Activated naive CD4-positive, alpha-beta T cell treated with anti-CD3 and anti-CD28 coated beads, Interleukin-2, amount 50 U/mL, for 24 hours (primary cell): ENCODE results near the gene CPXM1.
"Not testable (repeated sequence)": the region's sequence is repeated elsewhere in the genome, so short reads cannot be mapped to it uniquely, and the experiment has no call there.

Source experiments
- H3K27ac Mint-ChIP-seq: one replicate; pipeline ENCODE4 v1.8.0; 2021; ENCODE audit warnings: mild to moderate bottlenecking, mixed read lengths
- H3K27me3 Mint-ChIP-seq: one replicate; pipeline ENCODE4 v1.8.0; 2021; ENCODE audit warnings: mixed read lengths
- H3K36me3 Mint-ChIP-seq: one replicate; pipeline ENCODE4 v1.8.0; 2021; ENCODE audit warnings: mixed read lengths
- H3K4me1 Mint-ChIP-seq: one replicate; pipeline ENCODE4 v1.8.0; 2021; ENCODE audit warnings: mixed read lengths
- H3K4me3 Mint-ChIP-seq: one replicate; pipeline ENCODE4 v1.8.0; 2021; ENCODE audit warnings: mild to moderate bottlenecking, mixed read lengths
- H3K9me3 Mint-ChIP-seq: one replicate; pipeline ENCODE4 v1.8.0; 2021; ENCODE audit warnings: mixed read lengths

The CPXM1 gene

GRCh38 chr20:2814587-2815051, 14.2 kb upstream of the CPXM1 start, which contains the start of gene C20orf141:
TSS of gene C20orf141 (plus strand) at chr20:2814987. CDS start at chr20:2815185, 198 bp downstream.
- peak within 1 kb of the TSS; percentile 41 for H3K27ac Mint-ChIP-seq
- H3K4me3 Mint-ChIP-seq, result no peak within 1 kb of the TSS
- H3K4me1 Mint-ChIP-seq, result no peaks in the 10 kb centered on the region
- H3K9me3 Mint-ChIP-seq, result peaks cover 9% of the 10 kb centered on the region
- H3K36me3 Mint-ChIP-seq, result no peaks in the 10 kb centered on the region
- H3K27me3 Mint-ChIP-seq, result peaks cover 16% of the 10 kb centered on the region

GRCh38 chr20:2814076-2814475, 13.6 kb upstream of the CPXM1 start:
- Mint-ChIP-seq H3K4me1 (no peaks in the 10 kb centered on the region), H3K4me3 (no peak overlapping the region), H3K27me3 (peaks cover 17% of the 10 kb centered on the region), H3K36me3 (no peaks in the 10 kb centered on the region), H3K27ac (no peak overlapping the region), H3K9me3 (peaks cover 9% of the 10 kb centered on the region)

- H3K27me3 Mint-ChIP-seq, result peaks cover 20% of the 10 kb centered on the region
- H3K9me3 Mint-ChIP-seq, result peaks cover 9% of the 10 kb centered on the region
- no peak overlapping the region for H3K4me3 Mint-ChIP-seq
- H3K27ac Mint-ChIP-seq, result no peak overlapping the region
- no peaks in the 10 kb centered on the region for H3K36me3 Mint-ChIP-seq
- H3K4me1 Mint-ChIP-seq, result no peaks in the 10 kb centered on the region
Measured at GRCh38 chr20:2812189-2812588, 11.8 kb upstream of the CPXM1 start.

- H3K4me3 Mint-ChIP-seq, result no peak overlapping the region
- no peaks in the 10 kb centered on the region for H3K36me3 Mint-ChIP-seq
- no peak overlapping the region for H3K27ac Mint-ChIP-seq
- H3K9me3 Mint-ChIP-seq, result peaks cover 9% of the 10 kb centered on the region
- peaks cover 30% of the 10 kb centered on the region for H3K27me3 Mint-ChIP-seq
- no peaks in the 10 kb centered on the region for H3K4me1 Mint-ChIP-seq
Measured at GRCh38 chr20:2809690-2810089, 9.3 kb upstream of the CPXM1 start.

GRCh38 chr20:2807929-2808328, 7.5 kb upstream of the CPXM1 start:
- not testable (repeated sequence) for H3K36me3 Mint-ChIP-seq, H3K27ac Mint-ChIP-seq, H3K9me3 Mint-ChIP-seq, H3K4me1 Mint-ChIP-seq, H3K4me3 Mint-ChIP-seq
- peaks cover 37% of the 10 kb centered on the region for H3K27me3 Mint-ChIP-seq

GRCh38 chr20:2807019-2807418, 6.6 kb upstream of the CPXM1 start:
- Mint-ChIP-seq H3K4me3 (no peak overlapping the region), H3K4me1 (no peaks in the 10 kb centered on the region), H3K27me3 (peaks cover 41% of the 10 kb centered on the region), H3K9me3 (peaks cover 4% of the 10 kb centered on the region), H3K27ac (no peak overlapping the region), H3K36me3 (no peaks in the 10 kb centered on the region)

- Mint-ChIP-seq H3K36me3 (no peaks in the 10 kb centered on the region), H3K27ac (peak overlapping the region; percentile 15), H3K4me3 (no peak overlapping the region), H3K9me3 (no peaks in the 10 kb centered on the region), H3K27me3 (peaks cover 40% of the 10 kb centered on the region), H3K4me1 (peaks cover 3% of the 10 kb centered on the region)
Measured at GRCh38 chr20:2806351-2806701, 5.9 kb upstream of the CPXM1 start.

GRCh38 chr20:2805689-2806350, 5.4 kb upstream of the CPXM1 start:
- peaks cover 8% of the 10 kb centered on the region for H3K4me1 Mint-ChIP-seq
- H3K27me3 Mint-ChIP-seq, result peaks cover 40% of the 10 kb centered on the region
- no peak overlapping the region for H3K27ac Mint-ChIP-seq
- no peaks in the 10 kb centered on the region for H3K36me3 Mint-ChIP-seq
- H3K4me3 Mint-ChIP-seq, result no peak overlapping the region
- no peaks in the 10 kb centered on the region for H3K9me3 Mint-ChIP-seq

GRCh38 chr20:2804852-2805688, 4.6 kb upstream of the CPXM1 start:
- H3K27me3 Mint-ChIP-seq, result peaks cover 43% of the 10 kb centered on the region
- H3K9me3 Mint-ChIP-seq, result no peaks in the 10 kb centered on the region
- H3K36me3 Mint-ChIP-seq, result no peaks in the 10 kb centered on the region
- H3K27ac Mint-ChIP-seq, result no peak overlapping the region
- H3K4me3 Mint-ChIP-seq, result no peak overlapping the region
- H3K4me1 Mint-ChIP-seq, result peaks cover 13% of the 10 kb centered on the region

- Mint-ChIP-seq H3K9me3 (no peaks in the 10 kb centered on the region), H3K4me3 (no peak overlapping the region), H3K36me3 (no peaks in the 10 kb centered on the region), H3K27me3 (peaks cover 52% of the 10 kb centered on the region), H3K27ac (no peak overlapping the region), H3K4me1 (peaks cover 21% of the 10 kb centered on the region)
Measured at GRCh38 chr20:2804041-2804828, 3.8 kb upstream of the CPXM1 start.

GRCh38 chr20:2801286-2801728, 880 bp upstream of the CPXM1 start:
- H3K9me3 Mint-ChIP-seq, result no peaks in the 10 kb centered on the region
- H3K27ac Mint-ChIP-seq, result no peak overlapping the region
- peaks cover 55% of the 10 kb centered on the region for H3K27me3 Mint-ChIP-seq
- H3K4me3 Mint-ChIP-seq, result peak overlapping the region; percentile 78
- H3K36me3 Mint-ChIP-seq, result peaks cover 2% of the 10 kb centered on the region
- peaks cover 26% of the 10 kb centered on the region for H3K4me1 Mint-ChIP-seq

GRCh38 chr20:2799688-2800520, 523 bp downstream of the CPXM1 start:
- H3K4me3 Mint-ChIP-seq, result peak overlapping the region; percentile 93
- peaks cover 2% of the 10 kb centered on the region for H3K36me3 Mint-ChIP-seq
- peaks cover 49% of the 10 kb centered on the region for H3K27me3 Mint-ChIP-seq
- peaks cover 26% of the 10 kb centered on the region for H3K4me1 Mint-ChIP-seq
- H3K27ac Mint-ChIP-seq, result peak overlapping the region; percentile 71
- H3K9me3 Mint-ChIP-seq, result no peaks in the 10 kb centered on the region

GRCh38 chr20:2799271-2799670, 1.2 kb downstream of the CPXM1 start:
- H3K27ac Mint-ChIP-seq, result peak overlapping the region; percentile 71
- peaks cover 46% of the 10 kb centered on the region for H3K27me3 Mint-ChIP-seq
- no peaks in the 10 kb centered on the region for H3K9me3 Mint-ChIP-seq
- peak overlapping the region; percentile 93 for H3K4me3 Mint-ChIP-seq
- peaks cover 2% of the 10 kb centered on the region for H3K36me3 Mint-ChIP-seq
- H3K4me1 Mint-ChIP-seq, result peaks cover 26% of the 10 kb centered on the region

GRCh38 chr20:2798814-2799213, 1.6 kb downstream of the CPXM1 start:
- H3K27me3 Mint-ChIP-seq, result peaks cover 43% of the 10 kb centered on the region

More at GRCh38 chr20:2798814-2799213, 1.6 kb downstream of the CPXM1 start:
- peaks cover 2% of the 10 kb centered on the region for H3K36me3 Mint-ChIP-seq
- H3K4me3 Mint-ChIP-seq, result peak overlapping the region; percentile 93
- H3K27ac Mint-ChIP-seq, result no peak overlapping the region
- H3K4me1 Mint-ChIP-seq, result peaks cover 26% of the 10 kb centered on the region
- no peaks in the 10 kb centered on the region for H3K9me3 Mint-ChIP-seq
